IMR-90 (cell line): ENCODE data around the gene GPR132. TPM values are rescaled to one million over a fixed set of nuclear protein-coding genes. Genes with fewer than 3 reads are reported as not detected.
A peak's percentile ranks its signal among the peaks of the same experiment; 100 is the strongest.

Experiments
- ATAC-seq: fragments of 200-7000 bp; cut with Tn5 transposase; 2 replicates; pipeline ENCODE4 v1.9.1; 2020; ENCODE audit warnings: low read depth, mild to moderate bottlenecking, moderate library complexity
- BruUV-seq: library from RNA; stranded (reverse); fragments of 400-500 nt; replicated peaks from 2 replicates; lab custom pipeline; 2021; lab: Mats Ljungman, UMichigan
- CTCF ChIA-PET: fragments of 300-600 bp; formaldehyde crosslinking; extraction: SDS; loops from one replicate; lab custom pipeline; 2021; ENCODE audit warnings: antibody characterized with exemption; lab: Yijun Ruan, JAX
- POLR2A ChIA-PET: fragments of 300-600 bp; sonication (Branson Sonifier 250); formaldehyde crosslinking; loops from one replicate; lab custom pipeline; 2022; ENCODE audit warnings: antibody characterized with exemption; ENCODE audit not compliant: unreplicated experiment; lab: Charles Lee
- DNase-seq: peaks from one replicate; pipeline ENCODE4 v3.0.0; 2013
- H2AFZ ChIP-seq: replicated peaks from 2 replicates; pipeline ENCODE3; 2013; ENCODE audit warnings: low read length, mild to moderate bottlenecking; ENCODE audit not compliant: poor library complexity
- H2AK5ac ChIP-seq: 2 replicates; pipeline ENCODE4 v1.6.1; 2013; ENCODE audit warnings: low read depth, low read length, inconsistent platforms
- H2AK9ac ChIP-seq: replicated peaks from 2 replicates; pipeline ENCODE3; 2013; ENCODE audit warnings: mild to moderate bottlenecking, low read depth, low read length, moderate library complexity; ENCODE audit not compliant: poor library complexity
- H2BK120ac ChIP-seq: 2 replicates; pipeline ENCODE4 v1.6.1; 2013; ENCODE audit warnings: low read depth, low read length, inconsistent platforms
- H2BK15ac ChIP-seq: 3 replicates; pipeline ENCODE4 v1.6.1; 2013; ENCODE audit warnings: low read depth, low read length, inconsistent platforms
- H2BK20ac ChIP-seq: 2 replicates; pipeline ENCODE4 v1.6.1; 2013; ENCODE audit warnings: low read depth, mild to moderate bottlenecking, inconsistent platforms, low read length, moderate library complexity
- H2BK5ac ChIP-seq: 2 replicates; pipeline ENCODE4 v1.6.1; 2013; ENCODE audit warnings: mild to moderate bottlenecking, low read depth, low read length, inconsistent platforms; ENCODE audit not compliant: poor library complexity, severe bottlenecking
- H3K14ac ChIP-seq: replicated peaks from 2 replicates; pipeline ENCODE4 v1.6.1; 2013; ENCODE audit warnings: low read depth, low read length, inconsistent platforms
- H3K18ac ChIP-seq: 2 replicates; pipeline ENCODE4 v1.6.1; 2013; ENCODE audit warnings: low read depth, low read length, control low read depth
- H3K23ac ChIP-seq: 2 replicates; pipeline ENCODE4 v1.6.1; 2013; ENCODE audit warnings: low read depth, low read length, inconsistent platforms
- H3K27ac ChIP-seq: 2 replicates; pipeline ENCODE4 v1.5.1; 2013; ENCODE audit warnings: mild to moderate bottlenecking, control low read depth, low read length; ENCODE audit not compliant: insufficient read depth
- H3K27me3 ChIP-seq: 2 replicates; pipeline ENCODE4 v1.6.1; 2013; ENCODE audit warnings: low read length; ENCODE audit not compliant: control insufficient read depth, insufficient read depth
- H3K36me3 ChIP-seq: 2 replicates; pipeline ENCODE4 v1.6.1; 2013; ENCODE audit warnings: low read length, mixed read lengths; ENCODE audit not compliant: control insufficient read depth, insufficient read depth
- H3K4ac ChIP-seq: 2 replicates; pipeline ENCODE4 v1.6.1; 2013; ENCODE audit warnings: low read depth, low read length, inconsistent platforms
- H3K4me1 ChIP-seq: 2 replicates; pipeline ENCODE4 v1.6.1; 2013; ENCODE audit warnings: low read length, mixed read lengths; ENCODE audit not compliant: control insufficient read depth, insufficient read depth
- H3K4me2 ChIP-seq: 2 replicates; pipeline ENCODE4 v1.6.1; 2013; ENCODE audit warnings: low read depth, mild to moderate bottlenecking, control low read depth, low read length, moderate library complexity
- H3K4me3 ChIP-seq: 2 replicates; pipeline ENCODE4 v1.5.1; 2013; ENCODE audit warnings: low read depth, mild to moderate bottlenecking, control low read depth, low read length, moderate library complexity; ENCODE audit not compliant: insufficient read depth
- H3K56ac ChIP-seq: 2 replicates; pipeline ENCODE4 v1.6.1; 2013; ENCODE audit warnings: low read length, inconsistent platforms; ENCODE audit not compliant: insufficient read depth; ENCODE audit errors: extremely low read depth
- H3K79me1 ChIP-seq, 2 experiments: 2 replicates each; pipeline ENCODE4 v1.6.1; 2013; ENCODE audit warnings: low read length in 2 of 2, inconsistent platforms in 1 of 2, low read depth in 1 of 2
- H3K9ac ChIP-seq: 2 replicates; pipeline ENCODE4 v1.6.1; 2013; ENCODE audit warnings: low read depth, low read length, control low read depth
- H3K9me1 ChIP-seq: 2 replicates; pipeline ENCODE4 v1.6.1; 2013; ENCODE audit warnings: low read length, inconsistent platforms; ENCODE audit not compliant: insufficient read depth
- H3K9me3 ChIP-seq: 2 replicates; pipeline ENCODE4 v1.6.1; 2013; ENCODE audit warnings: low read length; ENCODE audit not compliant: control insufficient read depth, insufficient read depth
- H4K20me1 ChIP-seq: 2 replicates; pipeline ENCODE4 v1.6.1; 2013; ENCODE audit warnings: low read length, inconsistent platforms; ENCODE audit not compliant: insufficient read depth
- H4K5ac ChIP-seq: 2 replicates; pipeline ENCODE4 v1.6.1; 2013; ENCODE audit warnings: mild to moderate bottlenecking, low read depth, low read length, control low read depth
- H4K8ac ChIP-seq, 2 experiments: 2 replicates each; pipeline ENCODE4 v1.6.1; 2013; ENCODE audit warnings: low read depth in 2 of 2, low read length in 2 of 2, control low read depth in 1 of 2, inconsistent platforms in 1 of 2
- H4K91ac ChIP-seq: 2 replicates; pipeline ENCODE4 v1.6.1; 2013; ENCODE audit warnings: low read depth, low read length, inconsistent platforms; ENCODE audit not compliant: insufficient read depth
- BHLHE40 ChIP-seq: fragments of 150-350 bp; IDR thresholded peaks from 2 replicates; pipeline ENCODE4 v1.6.1; 2016; ENCODE audit warnings: mild to moderate bottlenecking, low read depth, low read length
- CEBPB ChIP-seq: IDR thresholded peaks from 2 replicates; pipeline ENCODE4 v1.6.1; 2012; ENCODE audit warnings: low read depth, low read length, improper control_type of control experiment
- CHD1 ChIP-seq: IDR thresholded peaks from 2 replicates; pipeline ENCODE4 v1.6.1; 2012; ENCODE audit warnings: low read depth, low read length, improper control_type of control experiment
- FOS ChIP-seq: fragments of 150-350 bp; IDR thresholded peaks from 2 replicates; pipeline ENCODE4 v1.6.1; 2016; ENCODE audit warnings: low read depth, low read length
- MAZ ChIP-seq: IDR thresholded peaks from 2 replicates; pipeline ENCODE4 v1.6.1; 2012; ENCODE audit warnings: low read depth, mild to moderate bottlenecking, low read length, improper control_type of control experiment, moderate library complexity, borderline replicate concordance
- MXI1 ChIP-seq: IDR thresholded peaks from 2 replicates; pipeline ENCODE4 v1.6.1; 2012; ENCODE audit warnings: low read depth, mild to moderate bottlenecking, low read length, moderate library complexity, borderline replicate concordance
- NFE2L2 ChIP-seq: fragments of 150-350 bp; IDR thresholded peaks from 2 replicates; pipeline ENCODE4 v1.6.1; 2016; ENCODE audit warnings: low read depth, mild to moderate bottlenecking, low read length
- POLR2A ChIP-seq: IDR thresholded peaks from 2 replicates; pipeline ENCODE4 v1.6.1; 2012; ENCODE audit warnings: mild to moderate bottlenecking, low read depth, low read length
- RCOR1 ChIP-seq: IDR thresholded peaks from 2 replicates; pipeline ENCODE4 v1.6.1; 2012; ENCODE audit warnings: mild to moderate bottlenecking, low read length, improper control_type of control experiment; ENCODE audit not compliant: insufficient replicate concordance
- RFX5 ChIP-seq: IDR thresholded peaks from 2 replicates; pipeline ENCODE4 v1.8.0; 2012; ENCODE audit warnings: low read depth, mild to moderate bottlenecking, low read length, moderate library complexity
- SMC3 ChIP-seq: fragments of 150-350 bp; IDR thresholded peaks from 2 replicates; pipeline ENCODE4 v1.6.1; 2016; ENCODE audit warnings: low read depth, mild to moderate bottlenecking, antibody characterized with exemption, low read length, moderate library complexity
- WGBS, 2 experiments: methylation state at CpG; one replicate each; pipeline versions ENCODE4 v1.1.5 to v1.1.7; 2013; ENCODE audit warnings: missing lambda C conversion rate in 2 of 2; ENCODE audit not compliant: insufficient read length in 1 of 2; ENCODE audit errors: extremely low coverage in 2 of 2; 5-methylcytosine and 5-hydroxymethylcytosine counted together
- dilution Hi-C: fragments of 300-500 bp; cut with HindIII; formaldehyde crosslinking; loops from one replicate; pipeline ENCODE4 v1.14.3; 2018; ENCODE audit warnings: low sequenced_read_pairs; ENCODE audit not compliant: unreplicated experiment
- in situ Hi-C: fragments of 300-500 bp; cut with MboI; formaldehyde crosslinking; loops from 3 replicates; pipeline ENCODE4 v1.14.3; 2019; ENCODE audit warnings: low sequenced_read_pairs, inconsistent platforms, mixed read lengths
- intact Hi-C: fragments of 100-400 bp; cut with micrococcal nuclease; formaldehyde crosslinking; loops from 2 replicates; pipeline ENCODE4 v1.10.0; 2022
- polyA plus RNA-seq, 3 experiments: library from polyadenylated mRNA; depleted of rRNA; stranded (reverse); fragments of >200 nt; gene quantifications; 2 replicates each; pipeline ENCODE4 v1.2.3, GENCODE V29; 2012; ENCODE audit warnings: low replicate concordance in 1 of 3
- total RNA-seq: library from RNA; depleted of rRNA; stranded (reverse); fragments of >200 nt; gene quantifications from 2 replicates; pipeline ENCODE4 v1.2.3, GENCODE V29; 2012
- TF ChIP-seq, protein P1 (sequence below): fragments of 150-350 bp; IDR thresholded peaks from 2 replicates; pipeline ENCODE4 v1.6.1; 2016; ENCODE audit warnings: low read depth, mild to moderate bottlenecking, low read length, moderate library complexity, borderline replicate concordance
- TF ChIP-seq, protein P2 (sequence below): fragments of 150-350 bp; IDR thresholded peaks from 2 replicates; pipeline ENCODE4 v1.6.1; 2017; ENCODE audit warnings: mild to moderate bottlenecking, antibody characterized with exemption, low read length, low read depth
- TF ChIP-seq, protein P3 (sequence below): conservative IDR thresholded peaks from 2 replicates; pipeline ENCODE4 v1.5.1; 2012; ENCODE audit warnings: mild to moderate bottlenecking, low read depth, low read length, improper control_type of control experiment

GPR132 gene
- total and polyA plus RNA-seq, 2 of the 4 experiments (the other 2 are of a cell fraction) = under 0.01 to 0.10 TPM

DNA sequence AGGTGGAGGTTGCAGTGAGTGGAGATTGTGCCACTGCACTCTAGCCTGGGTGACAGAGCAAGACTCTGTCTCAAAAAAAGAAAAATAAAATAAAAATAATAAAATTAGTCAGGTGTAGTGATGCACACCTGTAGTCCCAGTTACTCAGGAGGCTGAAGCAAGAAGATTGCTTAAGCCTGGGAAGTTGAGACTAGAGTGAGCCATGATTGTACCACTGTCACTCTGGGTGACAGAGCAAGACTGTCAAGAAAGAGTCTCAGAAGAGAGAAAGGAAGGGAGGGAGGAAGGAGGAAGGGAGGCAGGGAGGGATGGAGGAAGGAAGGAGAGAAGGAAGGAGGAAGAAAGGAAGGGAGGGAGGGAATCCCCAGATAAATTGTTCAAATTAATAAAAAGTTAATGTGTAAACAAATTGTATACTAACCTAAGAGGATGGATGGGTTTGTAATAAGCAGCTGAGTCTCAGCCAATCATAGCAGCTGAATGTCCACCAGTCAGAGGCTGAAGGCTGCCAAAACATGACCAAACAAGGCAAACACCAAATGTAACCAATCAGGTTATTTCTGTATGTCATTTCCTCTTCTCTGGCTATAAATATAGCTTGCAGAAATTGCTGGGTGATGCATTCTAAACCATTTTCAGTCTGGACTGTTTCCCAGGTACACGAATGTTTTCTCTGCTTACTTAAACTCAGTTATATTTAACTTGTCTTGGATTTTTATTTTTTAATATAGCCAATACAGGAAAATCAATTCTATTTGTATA is 38.2 kb downstream of the GPR132 start:
- no peaks in the 10 kb centered on the region for H3K9me3 ChIP-seq
- WGBS, 2 experiments = no CpG with 5 or more reads among the region's 1 CpG
- H3K4me1 ChIP-seq = peaks cover 9% of the 10 kb centered on the region; the same call in 1 of the 2 replicates
- POLR2A ChIA-PET = interaction anchor here (0.7 kb wide), 1 partner anchor 63 kb away, joined by 3 read pairs; no protein-coding TSS in a partner anchor
- peak overlapping the region; percentile 26; the same call in 1 of the 2 replicates for H3K27ac ChIP-seq
- no peak for ATAC-seq
- dilution Hi-C loops = no loop called here
- H4K91ac ChIP-seq = peak overlapping the region; percentile 76
- no peak overlapping the region for H3K9ac ChIP-seq
- peak; percentile 60 for DNase-seq
- no peaks in the 10 kb centered on the region for H3K36me3 ChIP-seq
- in situ Hi-C loops = no loop called here
- peak overlapping the region; percentile 29; the same call in 2 of the 3 replicates for H2BK15ac ChIP-seq
- no peak overlapping the region for H3K56ac ChIP-seq
- no peak overlapping the region for H3K14ac ChIP-seq
- H3K23ac ChIP-seq = no peak overlapping the region
- H3K4me2 ChIP-seq = no peak overlapping the region
- peak overlapping the region; percentile 84 for H2AK5ac ChIP-seq
- H3K4me3 ChIP-seq = no peak overlapping the region
- no peaks in the 10 kb centered on the region; the same call in 1 of the 2 replicates for H3K27me3 ChIP-seq
- CTCF ChIA-PET = no interaction called here
- intact Hi-C loops = no loop called here
- H3K4ac ChIP-seq = peak overlapping the region; percentile 42
- peak overlapping the region; percentile 55 for H2BK5ac ChIP-seq
- H2BK120ac ChIP-seq = peak overlapping the region; percentile 59; the same call in 1 of the 2 replicates
- no peak overlapping the region for H2AFZ ChIP-seq
- H3K79me1 ChIP-seq = peaks cover 3 to 9% of the 10 kb centered on the region in 2 experiments; a peak in 2 of 4 replicates
- H2AK9ac ChIP-seq = no peak overlapping the region
- peak overlapping the region; percentile 56; the same call in 1 of the 2 replicates for H3K18ac ChIP-seq
- H4K5ac ChIP-seq = no peak overlapping the region; the same call in 1 of the 2 replicates
- H3K9me1 ChIP-seq = peaks cover 10% of the 10 kb centered on the region
- peak overlapping the region in 1 of 2 experiments; percentile 67; a peak in 1 of 4 replicates for H4K8ac ChIP-seq
- no TSS peak for BruUV-seq
- H2BK20ac ChIP-seq = peak overlapping the region; percentile 65; the same call in 1 of the 2 replicates
- no peaks in the 10 kb centered on the region for H4K20me1 ChIP-seq
- TF ChIP-seq, protein P1, sequence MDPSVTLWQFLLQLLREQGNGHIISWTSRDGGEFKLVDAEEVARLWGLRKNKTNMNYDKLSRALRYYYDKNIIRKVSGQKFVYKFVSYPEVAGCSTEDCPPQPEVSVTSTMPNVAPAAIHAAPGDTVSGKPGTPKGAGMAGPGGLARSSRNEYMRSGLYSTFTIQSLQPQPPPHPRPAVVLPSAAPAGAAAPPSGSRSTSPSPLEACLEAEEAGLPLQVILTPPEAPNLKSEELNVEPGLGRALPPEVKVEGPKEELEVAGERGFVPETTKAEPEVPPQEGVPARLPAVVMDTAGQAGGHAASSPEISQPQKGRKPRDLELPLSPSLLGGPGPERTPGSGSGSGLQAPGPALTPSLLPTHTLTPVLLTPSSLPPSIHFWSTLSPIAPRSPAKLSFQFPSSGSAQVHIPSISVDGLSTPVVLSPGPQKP = no peak
- TF ChIP-seq CHD1 = no peak
- TF ChIP-seq RFX5 = no peak
- TF ChIP-seq POLR2A = no peak
- no peak for TF ChIP-seq CEBPB
- TF ChIP-seq MXI1 = no peak
- TF ChIP-seq MAZ = no peak
- TF ChIP-seq SMC3 = no peak
- no peak for TF ChIP-seq NFE2L2
- TF ChIP-seq BHLHE40 = no peak
- no peak for TF ChIP-seq RCOR1
- TF ChIP-seq, protein P2, sequence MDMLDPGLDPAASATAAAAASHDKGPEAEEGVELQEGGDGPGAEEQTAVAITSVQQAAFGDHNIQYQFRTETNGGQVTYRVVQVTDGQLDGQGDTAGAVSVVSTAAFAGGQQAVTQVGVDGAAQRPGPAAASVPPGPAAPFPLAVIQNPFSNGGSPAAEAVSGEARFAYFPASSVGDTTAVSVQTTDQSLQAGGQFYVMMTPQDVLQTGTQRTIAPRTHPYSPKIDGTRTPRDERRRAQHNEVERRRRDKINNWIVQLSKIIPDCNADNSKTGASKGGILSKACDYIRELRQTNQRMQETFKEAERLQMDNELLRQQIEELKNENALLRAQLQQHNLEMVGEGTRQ = no peak
- no peak for TF ChIP-seq FOS
- TF ChIP-seq, protein P3, sequence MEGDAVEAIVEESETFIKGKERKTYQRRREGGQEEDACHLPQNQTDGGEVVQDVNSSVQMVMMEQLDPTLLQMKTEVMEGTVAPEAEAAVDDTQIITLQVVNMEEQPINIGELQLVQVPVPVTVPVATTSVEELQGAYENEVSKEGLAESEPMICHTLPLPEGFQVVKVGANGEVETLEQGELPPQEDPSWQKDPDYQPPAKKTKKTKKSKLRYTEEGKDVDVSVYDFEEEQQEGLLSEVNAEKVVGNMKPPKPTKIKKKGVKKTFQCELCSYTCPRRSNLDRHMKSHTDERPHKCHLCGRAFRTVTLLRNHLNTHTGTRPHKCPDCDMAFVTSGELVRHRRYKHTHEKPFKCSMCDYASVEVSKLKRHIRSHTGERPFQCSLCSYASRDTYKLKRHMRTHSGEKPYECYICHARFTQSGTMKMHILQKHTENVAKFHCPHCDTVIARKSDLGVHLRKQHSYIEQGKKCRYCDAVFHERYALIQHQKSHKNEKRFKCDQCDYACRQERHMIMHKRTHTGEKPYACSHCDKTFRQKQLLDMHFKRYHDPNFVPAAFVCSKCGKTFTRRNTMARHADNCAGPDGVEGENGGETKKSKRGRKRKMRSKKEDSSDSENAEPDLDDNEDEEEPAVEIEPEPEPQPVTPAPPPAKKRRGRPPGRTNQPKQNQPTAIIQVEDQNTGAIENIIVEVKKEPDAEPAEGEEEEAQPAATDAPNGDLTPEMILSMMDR = no peak
